Endothelial cell of hepatic sinusoid (primary cell): ENCODE data around the gene ALDH1A1.

Experiments
- in situ Hi-C: cut with HindIII; loops from 2 replicates; pipeline ENCODE4 v1.10.0; 2017; ENCODE audit warnings: low sequenced_read_pairs

The ALDH1A1 gene

GRCh38 chr9:72899734-72900477, 52.9 kb downstream of the ALDH1A1 start:
- in situ Hi-C loops = loop anchor here (25.0 kb wide), 1 partner anchor 88 kb away; no protein-coding TSS in a partner anchor

- in situ Hi-C loops = no loop called here
Measured at GRCh38 chr9:72898784-72899733, 53.8 kb downstream of the ALDH1A1 start.

- in situ Hi-C loops = no loop called here
Measured at GRCh38 chr9:72898360-72898759, 54.5 kb downstream of the ALDH1A1 start.

GRCh38 chr9:72897069-72897649, 55.7 kb downstream of the ALDH1A1 start:
- in situ Hi-C loops = no loop called here

- in situ Hi-C loops = no loop called here
Measured at GRCh38 chr9:72896439-72896838, 56.4 kb downstream of the ALDH1A1 start.

- in situ Hi-C loops = no loop called here
Measured at GRCh38 chr9:72895122-72895521, 57.7 kb downstream of the ALDH1A1 start.

- in situ Hi-C loops = no loop called here
Measured at GRCh38 chr9:72894342-72894741, 58.5 kb downstream of the ALDH1A1 start.

- in situ Hi-C loops = no loop called here
Measured at GRCh38 chr9:72893437-72893836, 59.4 kb downstream of the ALDH1A1 start.

- in situ Hi-C loops = no loop called here
Measured at GRCh38 chr9:72891043-72891442, 61.8 kb downstream of the ALDH1A1 start.

- in situ Hi-C loops = no loop called here
Measured at GRCh38 chr9:72888943-72889342, 63.9 kb downstream of the ALDH1A1 start.

GRCh38 chr9:72888067-72888466, 64.8 kb downstream of the ALDH1A1 start:
- in situ Hi-C loops = no loop called here

- in situ Hi-C loops = no loop called here
Measured at GRCh38 chr9:72886386-72886785, 66.5 kb downstream of the ALDH1A1 start.

GRCh38 chr9:72884508-72884907, 68.3 kb downstream of the ALDH1A1 start:
- in situ Hi-C loops = no loop called here

- in situ Hi-C loops = no loop called here
Measured at GRCh38 chr9:72883875-72884274, 69.0 kb downstream of the ALDH1A1 start.

- in situ Hi-C loops = no loop called here
Measured at GRCh38 chr9:72882117-72882775, 70.6 kb downstream of the ALDH1A1 start.

GRCh38 chr9:72880821-72881220, 72.0 kb downstream of the ALDH1A1 start:
- in situ Hi-C loops = no loop called here

GRCh38 chr9:72875221-72875620, 77.6 kb downstream of the ALDH1A1 start:
- in situ Hi-C loops = no loop called here

GRCh38 chr9:72874344-72874743, 78.5 kb downstream of the ALDH1A1 start:
- in situ Hi-C loops = no loop called here

- in situ Hi-C loops = no loop called here
Measured at GRCh38 chr9:72873456-72873855, 79.4 kb downstream of the ALDH1A1 start.

- in situ Hi-C loops = no loop called here
Measured at GRCh38 chr9:72872718-72873117, 80.1 kb downstream of the ALDH1A1 start.

GRCh38 chr9:72871685-72872084, 81.2 kb downstream of the ALDH1A1 start:
- in situ Hi-C loops = no loop called here
